ENCODE results near the gene ATPAF2. TPM values are rescaled to one million over a fixed set of nuclear protein-coding genes. Genes with fewer than 3 reads are reported as not detected.

The ATPAF2 gene
- total and polyA plus RNA-seq, 4 donors = 12.9 to 20.1 (median 16.8) TPM

DNA sequence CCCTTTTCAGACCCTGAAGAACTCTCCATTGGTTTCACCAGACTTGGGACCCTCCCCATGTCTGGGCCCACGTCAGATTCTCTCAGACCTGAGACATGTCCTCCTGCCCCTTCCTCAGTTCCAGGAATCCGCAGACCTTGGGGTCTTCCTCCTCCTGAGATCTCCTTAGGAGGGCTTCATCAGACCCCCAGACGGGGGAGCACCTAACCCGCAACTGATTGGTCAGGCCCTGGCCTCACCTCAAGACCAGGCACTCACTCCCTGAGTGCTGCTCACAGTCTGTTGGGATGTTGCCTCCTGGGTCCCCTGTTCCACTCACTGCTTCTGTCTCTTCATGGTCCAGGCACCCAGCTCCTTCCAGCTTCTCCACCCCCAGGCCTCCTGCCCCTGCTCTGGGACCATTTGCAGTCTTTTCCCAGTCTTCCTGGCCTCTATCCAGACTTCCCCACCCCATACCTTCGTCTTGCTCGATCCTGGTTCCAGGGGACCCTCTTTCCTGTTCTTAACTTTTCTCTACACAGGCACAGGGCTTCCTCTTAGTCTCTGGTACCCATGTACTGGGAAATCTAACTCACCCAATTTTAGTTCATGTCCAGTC lies 1.4 kb upstream of the ATPAF2 start:
- H3K4me1 ChIP-seq (ENCODE audit: control insufficient read depth in 4 of 4, insufficient read depth in 4 of 4, low read length in 3 of 4) = peaks cover 4 to 35% (median 26%) of the 10 kb centered on the region in 4 donors
- no peaks in the 10 kb centered on the region for H3K9me3 ChIP-seq (ENCODE audit: control insufficient read depth in 4 of 4, low read length in 3 of 4)
- WGBS = 51% methylated on average over 6 of the region's 6 CpGs
- H3K36me3 ChIP-seq (ENCODE audit: control insufficient read depth in 4 of 4, insufficient read depth in 3 of 4, low read depth in 1 of 4, low read length in 3 of 4) = no peaks in the 10 kb centered on the region
- H3K4me3 ChIP-seq (ENCODE audit: low read depth in 1 of 3, low read length in 3 of 3) = peak overlapping the region in 2 of 3 donors; percentile 92 to 97
- H3K27ac ChIP-seq (ENCODE audit: low read depth in 1 of 2, low read length in 2 of 2) = no peak overlapping the region
- no peaks in the 10 kb centered on the region for H3K27me3 ChIP-seq (ENCODE audit: control insufficient read depth in 4 of 4, insufficient read depth in 4 of 4, low read length in 3 of 4)
- H3K9ac ChIP-seq (ENCODE audit: low read depth in 1 of 2, low read length in 2 of 2) = peak overlapping the region; percentile 55 to 79
- DNase-seq (ENCODE audit: low spot score) = no peak
- TF ChIP-seq, protein P1, sequence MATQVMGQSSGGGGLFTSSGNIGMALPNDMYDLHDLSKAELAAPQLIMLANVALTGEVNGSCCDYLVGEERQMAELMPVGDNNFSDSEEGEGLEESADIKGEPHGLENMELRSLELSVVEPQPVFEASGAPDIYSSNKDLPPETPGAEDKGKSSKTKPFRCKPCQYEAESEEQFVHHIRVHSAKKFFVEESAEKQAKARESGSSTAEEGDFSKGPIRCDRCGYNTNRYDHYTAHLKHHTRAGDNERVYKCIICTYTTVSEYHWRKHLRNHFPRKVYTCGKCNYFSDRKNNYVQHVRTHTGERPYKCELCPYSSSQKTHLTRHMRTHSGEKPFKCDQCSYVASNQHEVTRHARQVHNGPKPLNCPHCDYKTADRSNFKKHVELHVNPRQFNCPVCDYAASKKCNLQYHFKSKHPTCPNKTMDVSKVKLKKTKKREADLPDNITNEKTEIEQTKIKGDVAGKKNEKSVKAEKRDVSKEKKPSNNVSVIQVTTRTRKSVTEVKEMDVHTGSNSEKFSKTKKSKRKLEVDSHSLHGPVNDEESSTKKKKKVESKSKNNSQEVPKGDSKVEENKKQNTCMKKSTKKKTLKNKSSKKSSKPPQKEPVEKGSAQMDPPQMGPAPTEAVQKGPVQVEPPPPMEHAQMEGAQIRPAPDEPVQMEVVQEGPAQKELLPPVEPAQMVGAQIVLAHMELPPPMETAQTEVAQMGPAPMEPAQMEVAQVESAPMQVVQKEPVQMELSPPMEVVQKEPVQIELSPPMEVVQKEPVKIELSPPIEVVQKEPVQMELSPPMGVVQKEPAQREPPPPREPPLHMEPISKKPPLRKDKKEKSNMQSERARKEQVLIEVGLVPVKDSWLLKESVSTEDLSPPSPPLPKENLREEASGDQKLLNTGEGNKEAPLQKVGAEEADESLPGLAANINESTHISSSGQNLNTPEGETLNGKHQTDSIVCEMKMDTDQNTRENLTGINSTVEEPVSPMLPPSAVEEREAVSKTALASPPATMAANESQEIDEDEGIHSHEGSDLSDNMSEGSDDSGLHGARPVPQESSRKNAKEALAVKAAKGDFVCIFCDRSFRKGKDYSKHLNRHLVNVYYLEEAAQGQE (IDR thresholded peaks at IDR 0.05) = no peak
- TF ChIP-seq FOXA2 (IDR thresholded peaks at IDR 0.05) (no peak), EGR1 (IDR thresholded peaks at IDR 0.05; ENCODE audit: low read depth in 2 of 2) (no peak), HNF4G (IDR thresholded peaks at IDR 0.05) (no peak), JUND (IDR thresholded peaks at IDR 0.05) (no peak)
- TF ChIP-seq, protein P2, sequence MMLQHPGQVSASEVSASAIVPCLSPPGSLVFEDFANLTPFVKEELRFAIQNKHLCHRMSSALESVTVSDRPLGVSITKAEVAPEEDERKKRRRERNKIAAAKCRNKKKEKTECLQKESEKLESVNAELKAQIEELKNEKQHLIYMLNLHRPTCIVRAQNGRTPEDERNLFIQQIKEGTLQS (IDR thresholded peaks at IDR 0.05) = no peak
- TF ChIP-seq, protein P3, sequence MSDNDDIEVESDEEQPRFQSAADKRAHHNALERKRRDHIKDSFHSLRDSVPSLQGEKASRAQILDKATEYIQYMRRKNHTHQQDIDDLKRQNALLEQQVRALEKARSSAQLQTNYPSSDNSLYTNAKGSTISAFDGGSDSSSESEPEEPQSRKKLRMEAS (IDR thresholded peaks at IDR 0.05) = no peak
- TF ChIP-seq, protein P4, sequence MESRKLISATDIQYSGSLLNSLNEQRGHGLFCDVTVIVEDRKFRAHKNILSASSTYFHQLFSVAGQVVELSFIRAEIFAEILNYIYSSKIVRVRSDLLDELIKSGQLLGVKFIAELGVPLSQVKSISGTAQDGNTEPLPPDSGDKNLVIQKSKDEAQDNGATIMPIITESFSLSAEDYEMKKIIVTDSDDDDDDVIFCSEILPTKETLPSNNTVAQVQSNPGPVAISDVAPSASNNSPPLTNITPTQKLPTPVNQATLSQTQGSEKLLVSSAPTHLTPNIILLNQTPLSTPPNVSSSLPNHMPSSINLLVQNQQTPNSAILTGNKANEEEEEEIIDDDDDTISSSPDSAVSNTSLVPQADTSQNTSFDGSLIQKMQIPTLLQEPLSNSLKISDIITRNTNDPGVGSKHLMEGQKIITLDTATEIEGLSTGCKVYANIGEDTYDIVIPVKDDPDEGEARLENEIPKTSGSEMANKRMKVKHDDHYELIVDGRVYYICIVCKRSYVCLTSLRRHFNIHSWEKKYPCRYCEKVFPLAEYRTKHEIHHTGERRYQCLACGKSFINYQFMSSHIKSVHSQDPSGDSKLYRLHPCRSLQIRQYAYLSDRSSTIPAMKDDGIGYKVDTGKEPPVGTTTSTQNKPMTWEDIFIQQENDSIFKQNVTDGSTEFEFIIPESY (IDR thresholded peaks at IDR 0.05) = no peak

DNA sequence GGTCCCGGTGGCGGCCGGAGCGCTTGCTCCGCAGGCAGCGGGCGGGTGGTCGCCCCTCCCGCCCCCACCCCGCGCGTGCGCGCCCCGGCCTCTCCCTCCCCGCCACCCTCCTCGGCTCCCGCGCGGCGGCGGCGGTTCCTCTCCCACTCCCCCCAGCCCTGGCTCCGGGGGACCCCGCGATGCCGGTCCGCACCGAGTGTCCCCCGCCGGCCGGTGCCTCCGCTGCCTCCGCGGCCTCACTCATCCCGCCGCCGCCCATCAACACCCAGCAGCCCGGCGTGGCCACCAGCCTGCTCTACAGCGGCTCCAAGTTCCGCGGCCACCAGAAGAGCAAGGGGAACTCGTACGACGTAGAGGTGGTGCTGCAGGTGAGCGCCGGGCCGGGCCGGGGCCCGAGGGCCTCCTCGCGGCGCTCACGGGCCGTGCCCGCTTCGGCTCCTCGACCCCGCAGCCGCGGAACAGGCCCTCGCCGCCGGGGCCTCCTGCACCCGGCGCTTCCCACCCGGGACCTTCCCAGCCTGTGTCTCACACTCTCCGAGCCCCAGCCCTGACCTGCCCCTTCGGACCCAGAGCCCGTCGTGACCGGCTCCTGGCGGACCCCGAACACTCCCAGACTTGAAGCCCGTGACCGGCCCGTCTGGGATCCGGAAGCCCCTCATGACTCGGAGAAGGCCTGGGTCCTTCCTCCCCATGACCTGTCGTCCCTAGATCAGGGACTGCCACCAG lies 730 bp upstream of the ATPAF2 start:
- H3K4me1 ChIP-seq (ENCODE audit: control insufficient read depth in 4 of 4, insufficient read depth in 4 of 4, low read length in 3 of 4) = peaks cover 4 to 35% (median 26%) of the 10 kb centered on the region in 4 donors
- DNase-seq (ENCODE audit: low spot score) = no peak
- no peak for TF ChIP-seq SP1 (IDR thresholded peaks at IDR 0.05)
- TF ChIP-seq HNF4A (conservative IDR thresholded peaks at IDR 0.05) = no peak
- no peak for TF ChIP-seq YY1 (IDR thresholded peaks at IDR 0.05)
- TF ChIP-seq RAD21 (IDR thresholded peaks at IDR 0.05) = no peak
- TF ChIP-seq, protein P3 (IDR thresholded peaks at IDR 0.05) = no peak
- no peak for TF ChIP-seq GABPA (IDR thresholded peaks at IDR 0.05 in 1 of 2, conservative IDR thresholded peaks at IDR 0.05 in 1 of 2)
- TF ChIP-seq, protein P5, sequence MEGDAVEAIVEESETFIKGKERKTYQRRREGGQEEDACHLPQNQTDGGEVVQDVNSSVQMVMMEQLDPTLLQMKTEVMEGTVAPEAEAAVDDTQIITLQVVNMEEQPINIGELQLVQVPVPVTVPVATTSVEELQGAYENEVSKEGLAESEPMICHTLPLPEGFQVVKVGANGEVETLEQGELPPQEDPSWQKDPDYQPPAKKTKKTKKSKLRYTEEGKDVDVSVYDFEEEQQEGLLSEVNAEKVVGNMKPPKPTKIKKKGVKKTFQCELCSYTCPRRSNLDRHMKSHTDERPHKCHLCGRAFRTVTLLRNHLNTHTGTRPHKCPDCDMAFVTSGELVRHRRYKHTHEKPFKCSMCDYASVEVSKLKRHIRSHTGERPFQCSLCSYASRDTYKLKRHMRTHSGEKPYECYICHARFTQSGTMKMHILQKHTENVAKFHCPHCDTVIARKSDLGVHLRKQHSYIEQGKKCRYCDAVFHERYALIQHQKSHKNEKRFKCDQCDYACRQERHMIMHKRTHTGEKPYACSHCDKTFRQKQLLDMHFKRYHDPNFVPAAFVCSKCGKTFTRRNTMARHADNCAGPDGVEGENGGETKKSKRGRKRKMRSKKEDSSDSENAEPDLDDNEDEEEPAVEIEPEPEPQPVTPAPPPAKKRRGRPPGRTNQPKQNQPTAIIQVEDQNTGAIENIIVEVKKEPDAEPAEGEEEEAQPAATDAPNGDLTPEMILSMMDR (IDR thresholded peaks at IDR 0.05; ENCODE audit: low read depth, low read length, missing input control) = no peak
- no peak for TF ChIP-seq FOXA2 (IDR thresholded peaks at IDR 0.05)
- no peak for TF ChIP-seq TAF1 (conservative IDR thresholded peaks at IDR 0.05)
- no peak for TF ChIP-seq RXRA (IDR thresholded peaks at IDR 0.05)
- TF ChIP-seq, protein P2 (IDR thresholded peaks at IDR 0.05) = no peak
- TF ChIP-seq, protein P4 (IDR thresholded peaks at IDR 0.05) = no peak
- no peak for TF ChIP-seq NR2F2 (IDR thresholded peaks at IDR 0.05)
- no peak for TF ChIP-seq FOXA1 (IDR thresholded peaks at IDR 0.05)
- no peak for TF ChIP-seq EGR1 (IDR thresholded peaks at IDR 0.05; ENCODE audit: low read depth in 2 of 2)

More for the DNA sequence above, 730 bp upstream of the ATPAF2 start:
- Histone ChIP-seq H3K36me3 (ENCODE audit: control insufficient read depth in 4 of 4, insufficient read depth in 3 of 4, low read depth in 1 of 4, low read length in 3 of 4) (no peaks in the 10 kb centered on the region), H3K9me3 (ENCODE audit: control insufficient read depth in 4 of 4, low read length in 3 of 4) (no peaks in the 10 kb centered on the region), H3K9ac (ENCODE audit: low read depth in 1 of 2, low read length in 2 of 2) (peak overlapping the region; percentile 66 to 79), H3K27me3 (ENCODE audit: control insufficient read depth in 4 of 4, insufficient read depth in 4 of 4, low read length in 3 of 4) (no peaks in the 10 kb centered on the region), H3K27ac (ENCODE audit: low read depth in 1 of 2, low read length in 2 of 2) (peak overlapping the region; percentile 38 to 57), H3K4me3 (ENCODE audit: low read depth in 1 of 3, low read length in 3 of 3) (peak overlapping the region; percentile 81 to 97 (median 92))
- under 1% methylated on average over 81 of the region's 81 CpGs for WGBS
